Middle frontal gyrus (tissue), 1 donor: ENCODE measurements around the gene BORCS5.
"Not testable (repeated sequence)": the region's sequence is repeated elsewhere in the genome, so short reads cannot be mapped to it uniquely, and the experiment has no call there.

Source experiments
- DNase-seq: peaks from one replicate; pipeline ENCODE4 v3.0.0-alpha.2; 2015; ENCODE audit warnings: low spot score; ENCODE audit errors: extremely low spot score

Gene BORCS5

GRCh38 chr12:12482959-12483358, 126.1 kb downstream of the BORCS5 start:
- no peak for DNase-seq

DNA sequence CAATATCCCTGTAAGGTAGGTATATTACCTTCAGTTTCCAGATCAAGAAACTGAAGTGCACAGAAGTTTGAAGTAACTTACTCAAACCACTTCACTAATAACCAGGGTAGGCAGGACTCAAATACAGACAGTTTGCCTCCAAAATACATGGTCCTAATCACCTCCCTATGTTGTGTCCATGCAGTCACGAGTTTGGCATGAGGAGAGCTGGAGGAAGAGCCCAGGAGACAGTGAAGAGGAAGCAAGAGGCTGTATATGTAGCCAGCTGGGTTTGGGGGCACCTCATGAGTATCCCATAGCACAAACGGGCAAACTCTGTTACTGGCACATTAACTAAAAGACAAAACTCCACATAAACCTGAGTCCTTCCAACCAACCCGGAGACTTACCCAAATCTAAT, 126.6 kb downstream of the BORCS5 start:
- DNase-seq = no peak

DNA sequence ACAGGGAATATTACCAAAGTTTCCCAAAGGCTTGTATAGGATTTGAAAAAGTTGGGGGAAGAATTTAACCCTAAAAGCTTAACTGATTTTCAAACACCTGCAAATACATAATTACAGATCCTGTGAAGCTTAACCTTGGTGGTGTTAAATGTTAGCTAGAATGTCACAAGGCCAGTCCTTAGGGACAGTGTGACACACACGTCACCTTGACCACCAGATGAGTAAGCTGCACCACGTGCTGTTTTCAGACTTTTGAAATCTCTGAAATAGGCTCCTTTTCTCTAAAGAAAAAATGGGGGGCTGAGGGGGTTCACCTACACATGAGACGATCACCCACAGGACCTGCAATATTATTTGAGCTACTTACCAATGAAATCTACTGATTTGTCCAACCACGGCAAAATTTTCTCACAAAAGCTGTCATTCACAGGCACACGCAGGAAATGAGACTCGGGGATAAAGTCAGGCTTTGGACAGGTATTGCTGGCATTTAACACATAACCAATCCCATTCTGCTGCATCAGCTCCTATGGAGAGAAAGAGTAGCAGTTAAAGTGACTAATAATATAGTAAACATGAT, 129.9 kb downstream of the BORCS5 start:
- DNase-seq = no peak

GRCh38 chr12:12487490-12487889, 130.6 kb downstream of the BORCS5 start:
- DNase-seq = no peak

DNA sequence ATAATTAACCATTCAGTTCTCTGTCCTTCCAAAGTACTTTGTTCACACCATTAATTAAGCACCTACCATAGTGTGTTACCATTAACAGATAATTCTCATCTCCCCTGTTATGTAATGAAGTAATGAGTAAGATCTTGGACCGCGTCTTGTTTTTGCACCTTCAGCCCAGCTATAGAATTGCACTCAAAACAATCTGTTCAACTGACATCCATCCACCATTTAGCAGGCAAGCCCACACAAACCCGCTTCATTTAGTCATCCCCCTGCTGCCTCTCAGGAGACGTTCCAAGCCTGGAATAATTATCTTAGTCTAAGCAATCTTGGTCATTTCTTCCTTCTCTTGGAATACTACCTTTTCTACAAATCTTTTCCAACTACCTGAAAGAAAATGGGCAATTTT, 131.4 kb downstream of the BORCS5 start:
- peak; percentile 25 for DNase-seq

DNA sequence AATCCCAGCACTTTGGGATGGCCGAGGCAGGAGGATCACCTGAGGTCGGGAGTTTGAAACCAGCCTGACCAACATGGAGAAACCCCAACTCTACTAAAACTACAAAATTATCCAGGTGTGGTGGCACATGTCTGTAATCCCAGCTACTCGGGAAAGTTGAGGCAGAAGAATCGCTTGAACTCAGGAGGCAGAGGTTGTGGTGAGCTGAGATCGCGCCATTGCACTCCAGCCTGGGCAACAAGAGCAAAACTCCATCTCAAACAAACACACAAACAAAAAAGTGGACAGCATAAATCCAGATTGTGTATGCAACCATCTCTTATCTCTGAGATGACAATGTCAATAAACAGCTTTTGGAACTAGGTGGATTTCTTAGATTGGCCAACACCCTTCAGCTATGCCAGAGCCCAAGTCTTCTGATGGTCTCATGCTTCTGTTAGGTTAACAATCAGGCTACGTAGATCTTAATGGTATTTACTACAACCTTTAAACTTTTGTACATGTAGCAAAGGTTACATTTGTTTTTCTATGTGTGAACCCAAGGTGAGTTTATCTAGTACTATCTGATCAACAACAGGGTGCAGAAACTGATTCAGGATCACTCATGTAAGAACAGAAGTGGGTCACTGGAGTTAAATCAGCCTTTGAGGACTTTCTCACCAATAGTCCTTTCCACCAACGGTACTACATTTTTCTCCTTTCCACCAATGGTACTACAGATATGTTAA, 132.1 kb downstream of the BORCS5 start:
- DNase-seq = no peak

- no peak for DNase-seq
Observed at GRCh38 chr12:12491606-12492005, 134.7 kb downstream of the BORCS5 start.

GRCh38 chr12:12492547-12492946, 135.7 kb downstream of the BORCS5 start:
- no peak for DNase-seq

- DNase-seq = no peak
Observed at GRCh38 chr12:12495536-12495935, 138.7 kb downstream of the BORCS5 start.

DNA sequence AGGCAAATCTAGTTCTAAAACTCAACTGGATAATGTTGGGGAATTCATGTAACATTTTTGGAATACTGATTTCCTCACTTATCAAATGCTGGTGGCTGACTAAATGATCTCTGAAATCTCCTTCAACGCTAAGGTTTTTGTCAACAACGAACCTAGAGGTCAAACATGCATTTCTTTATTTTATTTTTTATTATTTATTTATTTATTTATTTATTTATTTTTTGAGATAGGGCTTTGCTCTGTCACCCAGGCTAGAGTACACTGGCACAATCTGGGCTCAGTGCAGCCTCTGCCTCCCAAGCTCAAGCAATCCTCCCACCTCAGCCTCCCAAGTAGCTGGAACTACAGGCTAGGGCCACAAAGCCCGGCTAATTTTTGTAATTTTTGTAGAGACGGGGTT, 141.3 kb downstream of the BORCS5 start:
- DNase-seq = no peak

- no peak for DNase-seq
Observed at GRCh38 chr12:12499909-12500604, 143.2 kb downstream of the BORCS5 start.

DNA sequence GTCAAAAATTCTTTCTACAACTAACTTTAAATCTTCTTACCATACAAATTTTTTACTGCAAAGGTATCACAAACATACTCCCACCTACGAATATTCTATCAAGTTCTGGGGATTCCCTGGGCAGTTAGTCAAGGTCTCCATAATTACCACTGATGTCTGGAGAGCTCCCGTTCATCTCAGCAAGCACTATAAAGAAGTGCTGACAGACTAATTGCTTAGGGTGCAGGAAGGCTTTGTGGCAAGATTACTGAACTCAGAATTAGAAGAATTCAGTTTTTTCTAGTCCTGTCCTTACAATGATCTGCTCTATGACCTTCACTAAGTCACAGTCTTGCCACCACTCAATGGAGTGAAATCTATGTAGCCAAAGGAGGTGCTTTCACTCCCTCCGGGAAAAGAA, 144.2 kb downstream of the BORCS5 start:
- no peak for DNase-seq

DNA sequence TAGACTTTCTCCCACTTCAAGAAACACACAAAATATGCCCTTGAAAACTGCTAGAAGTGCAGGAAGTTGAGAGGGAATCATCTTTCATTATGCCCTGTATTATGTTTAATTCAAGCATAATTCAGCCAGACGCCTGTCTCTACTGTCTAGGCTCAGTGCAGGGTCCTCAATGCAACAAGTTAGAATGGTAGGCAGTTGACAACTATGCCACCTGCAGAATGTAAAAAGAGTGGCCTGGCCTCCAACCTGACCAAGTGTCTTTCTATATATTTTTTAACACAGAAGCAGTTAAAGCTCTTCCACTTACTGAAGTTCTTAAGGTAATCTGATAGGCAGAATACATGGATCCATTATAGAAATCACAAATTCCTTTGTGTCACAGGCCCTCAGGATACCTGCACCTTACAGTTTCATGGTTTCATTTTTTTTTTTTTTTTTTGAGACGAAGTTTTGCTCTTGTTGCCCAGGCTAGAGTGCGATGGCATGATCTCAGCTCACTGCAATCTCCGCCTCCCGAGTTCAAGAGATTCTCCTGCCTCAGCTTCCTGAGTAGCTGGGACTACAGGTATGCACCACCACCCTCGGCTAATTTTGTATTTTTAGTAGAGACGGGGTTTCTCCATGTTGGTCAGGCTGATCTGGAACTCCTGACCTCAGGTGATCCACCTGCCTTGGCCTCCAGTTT, 145.4 kb downstream of the BORCS5 start:
- not testable (repeated sequence) for DNase-seq

- DNase-seq = no peak
Observed at GRCh38 chr12:12502815-12503151, 145.9 kb downstream of the BORCS5 start.

DNA sequence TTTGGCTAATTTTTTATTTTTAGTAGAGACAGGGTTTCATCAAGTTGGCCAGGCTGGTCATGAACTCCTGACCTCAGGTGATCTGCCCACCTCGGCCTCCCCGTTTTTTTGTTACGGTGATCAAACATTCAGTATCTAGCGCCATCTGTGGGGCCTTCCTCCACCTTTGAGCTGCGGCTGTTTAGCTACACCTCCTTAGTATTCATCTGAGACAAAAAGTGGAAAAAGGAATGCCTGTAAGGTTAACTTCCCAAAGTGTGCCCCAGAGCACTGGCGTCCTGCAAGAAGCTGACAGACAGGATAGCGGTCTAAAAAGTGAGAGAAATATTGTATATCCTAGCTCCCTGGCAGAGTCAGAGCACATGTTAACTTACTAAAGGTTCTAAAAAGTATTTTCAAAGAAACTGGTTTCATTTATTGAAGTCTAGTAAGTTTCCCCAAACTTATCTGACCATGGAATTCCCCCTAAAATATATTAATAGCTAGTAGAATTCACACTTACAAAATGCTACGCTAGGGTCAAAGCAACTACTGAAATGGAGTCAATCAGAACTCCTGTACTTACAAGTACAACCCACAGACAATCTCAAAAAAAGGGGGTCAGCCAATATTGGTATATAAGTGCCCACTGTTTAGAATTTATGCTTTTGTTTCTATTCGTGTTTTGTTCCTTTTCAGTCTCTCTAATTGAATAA, 146.7 kb downstream of the BORCS5 start:
- DNase-seq = no peak

DNA sequence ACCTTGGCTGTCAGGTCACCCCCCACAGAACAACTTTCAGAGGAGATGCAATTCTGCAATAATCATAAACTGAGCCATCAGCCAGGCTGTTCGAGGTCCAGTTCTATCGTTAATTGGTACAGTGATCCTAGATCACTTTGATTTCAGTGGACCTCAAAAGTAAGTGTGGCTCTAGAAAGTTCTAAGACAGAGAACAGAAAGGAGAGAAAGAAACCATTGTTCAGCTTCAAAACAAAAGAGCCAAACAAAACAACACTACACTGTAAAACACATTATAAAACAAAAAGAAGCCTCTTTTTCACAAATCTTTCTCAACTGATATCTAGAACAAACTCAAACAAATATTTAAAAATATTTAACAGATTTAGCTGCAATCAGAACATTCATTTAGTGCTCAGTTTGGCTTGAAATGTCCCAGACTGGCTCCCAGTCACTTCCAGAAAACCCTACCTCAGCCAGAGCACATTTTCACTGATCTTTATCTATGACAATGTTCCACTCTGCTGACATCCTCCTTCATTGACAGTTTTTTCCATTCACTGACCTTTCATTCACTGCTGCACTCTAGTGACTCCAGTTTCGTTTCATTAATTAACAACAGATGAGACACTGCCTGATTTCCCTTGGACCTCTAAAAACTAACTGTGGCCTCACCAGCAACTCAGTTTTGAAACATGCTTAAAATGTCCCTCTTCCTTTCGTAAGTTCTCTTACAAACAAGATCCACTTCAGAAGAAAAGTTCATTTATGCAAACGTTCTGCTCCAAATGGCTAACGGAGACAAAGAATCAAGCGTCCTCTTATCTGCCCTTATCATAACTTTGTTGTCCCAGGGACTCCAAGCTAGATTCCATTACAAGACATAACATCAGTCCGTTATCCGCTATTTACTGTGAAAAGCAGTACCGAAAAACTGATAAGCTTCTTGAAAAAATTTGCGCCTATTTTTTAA, 148.9 kb downstream of the BORCS5 start:
- no peak for DNase-seq

DNA sequence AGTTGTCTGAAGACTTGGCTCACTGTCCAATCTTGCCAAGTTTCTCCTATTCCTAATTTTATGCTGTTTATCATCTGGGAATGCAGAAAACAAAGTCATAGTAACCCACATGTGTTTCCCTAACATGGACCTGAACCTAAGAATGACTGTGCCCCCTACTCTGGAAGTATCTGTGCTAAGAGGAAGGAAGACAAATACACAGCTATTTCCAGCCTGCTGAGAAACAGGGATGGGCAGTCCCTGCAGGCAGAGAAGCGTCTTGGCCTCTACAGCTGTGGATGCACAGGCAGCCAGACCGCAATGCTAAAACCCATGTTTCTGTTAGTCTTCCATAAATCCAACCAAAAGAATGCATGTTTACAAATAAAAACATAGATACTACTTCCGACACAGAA, 149.6 kb downstream of the BORCS5 start:
- no peak for DNase-seq

GRCh38 chr12:12507121-12507520, 150.2 kb downstream of the BORCS5 start:
- DNase-seq = no peak

- no peak for DNase-seq
Observed at GRCh38 chr12:12508612-12509011, 151.7 kb downstream of the BORCS5 start.

GRCh38 chr12:12510141-12510540, 153.3 kb downstream of the BORCS5 start:
- DNase-seq = no peak

GRCh38 chr12:12510551-12510950, 153.7 kb downstream of the BORCS5 start:
- no peak for DNase-seq
